HG03520 (cell line): ENCODE measurements around the gene ZNF185.

ENCODE experiments used
- ATAC-seq: cut with Tn5 transposase; IDR thresholded peaks from one replicate; pipeline ENCODE4 v1.9.1; 2021; ENCODE audit warnings: mild to moderate bottlenecking, moderate library complexity; ENCODE audit not compliant: unreplicated experiment

ZNF185 gene

GRCh38 chrX:152945021-152945979 lies 47.4 kb downstream of the ZNF185 start:
- ATAC-seq = no peak

GRCh38 chrX:152946681-152947080 lies 48.8 kb downstream of the ZNF185 start:
- no peak for ATAC-seq
